ENCODE results near the gene UTS2. TPM values are rescaled to one million over a fixed set of nuclear protein-coding genes. Genes with fewer than 3 reads are reported as not detected.

UTS2 gene
- not detected for total RNA-seq

- intact Hi-C loops (cut with DNase I; ENCODE audit: low total_unique reads), result no loop called here
- H3K27me3 ChIP-seq, result no peaks in the 10 kb centered on the region
- 77 to 78% methylated on average over 10 of the region's 10 CpGs for WGBS, 2 donors (ENCODE audit: low coverage in 1 of 2)
- in situ Hi-C loops (cut with MboI; ENCODE audit: low pct_ligation_motif_present in 1 of 4, low pct_unique_long_range_greater_than_20kb in 1 of 4, low sequenced_read_pairs in 3 of 4), result no loop called here
- H3K9me3 ChIP-seq, result no peaks in the 10 kb centered on the region
- TF ChIP-seq EP300 (IDR thresholded peaks at IDR 0.05; ENCODE audit: low read depth) (no peak), POLR2A (IDR thresholded peaks at IDR 0.05) (no peak), CTCF (IDR thresholded peaks at IDR 0.05) (no peak), POLR2AphosphoS5 (IDR thresholded peaks at IDR 0.05) (no peak)
- no peaks in the 10 kb centered on the region for H3K4me1 ChIP-seq
- no peaks in the 10 kb centered on the region for H3K36me3 ChIP-seq
- H3K27ac ChIP-seq, result no peak within 1 kb of the TSS
- no peak for DNase-seq
- H3K4me3 ChIP-seq, result no peak within 1 kb of the TSS
Measured at GRCh38 chr1:7852804-7853683, at the start of gene UTS2. Gene UTS2, minus strand, starts transcription at chr1:7853065. Its CDS starts 62 bp downstream, at chr1:7853003.

GRCh38 chr1:7899741-7900140, 46.9 kb upstream of the UTS2 start:
- 73% methylated on average over 4 of the region's 4 CpGs; no CpG with 5 or more reads in 1 of the 2 donors for WGBS, 2 donors (ENCODE audit: low coverage in 1 of 2)
- Histone ChIP-seq H3K4me3 (no peak overlapping the region), H3K27me3 (no peaks in the 10 kb centered on the region), H3K4me1 (peaks cover 0 to 5% (median 3%) of the 10 kb centered on the region in 4 donors), H3K27ac (no peak overlapping the region), H3K36me3 (no peaks in the 10 kb centered on the region), H3K9me3 (no peaks in the 10 kb centered on the region)
- intact Hi-C loops (cut with DNase I; ENCODE audit: low total_unique reads) (loop anchor here (10.0 kb wide), 1 partner anchor 235 kb away; no protein-coding TSS in a partner anchor), in situ Hi-C loops (cut with MboI; ENCODE audit: low pct_ligation_motif_present in 1 of 4, low pct_unique_long_range_greater_than_20kb in 1 of 4, low sequenced_read_pairs in 3 of 4) (loop anchor here in 3 of 4 donors (10.0 to 25.0 kb wide), 3 partner anchors 225 to 237 kb away; no protein-coding TSS in a partner anchor)
- no peak for DNase-seq
- TF ChIP-seq POLR2A (IDR thresholded peaks at IDR 0.05) (no peak), CTCF (IDR thresholded peaks at IDR 0.05) (no peak), EP300 (IDR thresholded peaks at IDR 0.05; ENCODE audit: low read depth) (no peak), POLR2AphosphoS5 (IDR thresholded peaks at IDR 0.05) (no peak)

- TF ChIP-seq POLR2A (IDR thresholded peaks at IDR 0.05) (no peak), CTCF (IDR thresholded peaks at IDR 0.05) (no peak), EP300 (IDR thresholded peaks at IDR 0.05; ENCODE audit: low read depth) (no peak), POLR2AphosphoS5 (IDR thresholded peaks at IDR 0.05) (no peak)
- in situ Hi-C loops (cut with MboI; ENCODE audit: low pct_ligation_motif_present in 1 of 4, low pct_unique_long_range_greater_than_20kb in 1 of 4, low sequenced_read_pairs in 3 of 4), result no loop called here
- no peaks in the 10 kb centered on the region for H3K9me3 ChIP-seq
- no peak overlapping the region for H3K4me3 ChIP-seq
- intact Hi-C loops (cut with DNase I; ENCODE audit: low total_unique reads), result loop anchor here (10.0 kb wide), 1 partner anchor 234 kb away; no protein-coding TSS in a partner anchor
- H3K4me1 ChIP-seq, result peaks cover 0 to 5% (median 3%) of the 10 kb centered on the region in 4 donors
- DNase-seq, result no peak
- H3K27ac ChIP-seq, result no peak overlapping the region
- no peaks in the 10 kb centered on the region for H3K27me3 ChIP-seq
- H3K36me3 ChIP-seq, result no peaks in the 10 kb centered on the region
- 87 to 89% methylated on average over 3 to 5 of the region's 5 CpGs for WGBS, 2 donors (ENCODE audit: low coverage in 1 of 2)
Measured at GRCh38 chr1:7898962-7899361, 46.1 kb upstream of the UTS2 start.

- Histone ChIP-seq H3K27ac (no peak overlapping the region), H3K4me3 (no peak overlapping the region), H3K4me1 (no peaks in the 10 kb centered on the region), H3K27me3 (no peaks in the 10 kb centered on the region), H3K36me3 (no peaks in the 10 kb centered on the region), H3K9me3 (no peaks in the 10 kb centered on the region)
- TF ChIP-seq CTCF (IDR thresholded peaks at IDR 0.05) (no peak), POLR2A (IDR thresholded peaks at IDR 0.05) (no peak), POLR2AphosphoS5 (IDR thresholded peaks at IDR 0.05) (no peak)
- DNase-seq, result no peak
- WGBS, 2 donors (ENCODE audit: low coverage in 1 of 2), result 13 to 30% methylated on average over 1 of the region's 1 CpG
- in situ Hi-C loops (cut with MboI; ENCODE audit: low pct_ligation_motif_present in 1 of 4, low pct_unique_long_range_greater_than_20kb in 1 of 4, low sequenced_read_pairs in 3 of 4), result no loop called here
- intact Hi-C loops (cut with DNase I; ENCODE audit: low total_unique reads), result loop anchor here (1.0 to 10.0 kb wide), 2 partner anchors 19 to 232 kb away; no protein-coding TSS in a partner anchor
Measured at GRCh38 chr1:7896994-7897393, 44.1 kb upstream of the UTS2 start.
